Measurements from ENCODE around the gene HAO2. TPM values are rescaled to one million over a fixed set of nuclear protein-coding genes. Genes with fewer than 3 reads are reported as not detected.

Gene HAO2
- total RNA-seq, 1 experiment from 2014 or later: 0.13 TPM

DNA sequence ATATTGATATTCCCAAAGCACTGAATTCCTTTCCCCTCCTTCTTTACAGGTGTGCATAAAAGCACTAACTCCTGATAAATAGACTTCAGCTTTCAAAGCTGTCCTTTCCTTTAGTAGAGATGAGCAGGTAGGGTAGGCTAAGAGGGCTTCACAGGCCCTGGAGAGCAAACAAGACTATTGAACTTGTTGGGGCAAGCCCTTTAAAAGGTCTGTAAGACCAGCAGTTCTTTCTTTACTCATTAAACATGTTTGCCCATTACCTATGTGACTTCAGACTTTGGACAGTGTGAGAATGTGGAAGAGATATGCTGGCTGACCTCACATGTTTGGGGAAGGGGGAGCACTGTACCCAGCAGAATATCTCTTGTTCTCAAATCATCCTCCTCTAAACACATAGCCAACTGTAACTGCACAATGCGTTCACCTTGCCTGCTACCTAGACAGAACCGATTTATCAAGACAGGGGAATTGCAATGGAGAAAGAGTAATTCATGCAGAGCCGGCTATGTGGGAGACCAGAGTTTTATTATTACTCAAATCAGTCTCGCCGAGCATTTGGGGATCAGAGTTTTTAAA is 27.1 kb upstream of the HAO2 start:
- no peak overlapping the region for H3K14ac ChIP-seq (ENCODE audit: insufficient read depth, low read length)
- H4K91ac ChIP-seq (ENCODE audit: insufficient read length, low read depth, low read length): no peak overlapping the region
- H4K20me1 ChIP-seq (ENCODE audit: control insufficient read depth, insufficient read depth, insufficient read length): no peaks in the 10 kb centered on the region
- peaks cover 58 to 65% of the 10 kb centered on the region in 2 experiments for H3K4me1 Mint-ChIP-seq
- H4K5ac ChIP-seq (ENCODE audit: insufficient read length, low read depth, low read length): no peak overlapping the region
- H2BK15ac ChIP-seq (ENCODE audit: low read depth, low read length): no peak overlapping the region
- no peak overlapping the region for H2BK12ac ChIP-seq (ENCODE audit: insufficient read length, low read depth, low read length)
- H2BK5ac ChIP-seq (ENCODE audit: insufficient read length, low read length): no peak overlapping the region
- H3K4me3 Mint-ChIP-seq: peak overlapping the region in 1 of 2 experiments; percentile 36; a peak in 3 of 5 replicates
- H3K9ac ChIP-seq (ENCODE audit: extremely low read depth, insufficient read length, low read length): no peak overlapping the region
- no peaks in the 10 kb centered on the region for H3K9me3 ChIP-seq (ENCODE audit: control insufficient read depth, low read depth, low read length)
- no peak overlapping the region for H3K56ac ChIP-seq (ENCODE audit: insufficient read length, low read depth, low read length)
- peaks cover 20% of the 10 kb centered on the region for H3K4me1 ChIP-seq (ENCODE audit: insufficient read depth, low read length)
- H3K79me1 ChIP-seq (ENCODE audit: insufficient read depth, low read depth, low read length, poor library complexity, severe bottlenecking): no peaks in the 10 kb centered on the region
- H3K27me3 ChIP-seq (ENCODE audit: insufficient read depth, low read length): no peaks in the 10 kb centered on the region
- TF ChIP-seq, protein P1, sequence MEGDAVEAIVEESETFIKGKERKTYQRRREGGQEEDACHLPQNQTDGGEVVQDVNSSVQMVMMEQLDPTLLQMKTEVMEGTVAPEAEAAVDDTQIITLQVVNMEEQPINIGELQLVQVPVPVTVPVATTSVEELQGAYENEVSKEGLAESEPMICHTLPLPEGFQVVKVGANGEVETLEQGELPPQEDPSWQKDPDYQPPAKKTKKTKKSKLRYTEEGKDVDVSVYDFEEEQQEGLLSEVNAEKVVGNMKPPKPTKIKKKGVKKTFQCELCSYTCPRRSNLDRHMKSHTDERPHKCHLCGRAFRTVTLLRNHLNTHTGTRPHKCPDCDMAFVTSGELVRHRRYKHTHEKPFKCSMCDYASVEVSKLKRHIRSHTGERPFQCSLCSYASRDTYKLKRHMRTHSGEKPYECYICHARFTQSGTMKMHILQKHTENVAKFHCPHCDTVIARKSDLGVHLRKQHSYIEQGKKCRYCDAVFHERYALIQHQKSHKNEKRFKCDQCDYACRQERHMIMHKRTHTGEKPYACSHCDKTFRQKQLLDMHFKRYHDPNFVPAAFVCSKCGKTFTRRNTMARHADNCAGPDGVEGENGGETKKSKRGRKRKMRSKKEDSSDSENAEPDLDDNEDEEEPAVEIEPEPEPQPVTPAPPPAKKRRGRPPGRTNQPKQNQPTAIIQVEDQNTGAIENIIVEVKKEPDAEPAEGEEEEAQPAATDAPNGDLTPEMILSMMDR (conservative IDR thresholded peaks at IDR 0.05): no peak
- H3K4ac ChIP-seq (ENCODE audit: low read depth, low read length): no peak overlapping the region
- no peak overlapping the region for H2BK120ac ChIP-seq (ENCODE audit: low read depth, low read length, poor library complexity, severe bottlenecking)
- H2AK5ac ChIP-seq (ENCODE audit: insufficient read length, low read length): no peak overlapping the region
- no peak overlapping the region for H3K18ac ChIP-seq (ENCODE audit: insufficient read length, low read depth, low read length)
- DNase-seq: no peak
- no peak overlapping the region for H3K23ac ChIP-seq (ENCODE audit: insufficient read length, low read depth, low read length)
- H3T11ph ChIP-seq (ENCODE audit: low read length): no peak overlapping the region
- H3K4me2 ChIP-seq (ENCODE audit: insufficient read depth, insufficient read length, low read length): peak overlapping the region; percentile 2
- H3K27ac ChIP-seq (ENCODE audit: insufficient read length, low read depth, low read length): peak overlapping the region; percentile 73
- no peak overlapping the region for H2AFZ ChIP-seq (ENCODE audit: low read length)
- no peak overlapping the region for H4K8ac ChIP-seq (replicated peaks; ENCODE audit: insufficient read length, low read depth, low read length)
- peaks cover 19 to 21% of the 10 kb centered on the region in 2 experiments for H3K9me3 Mint-ChIP-seq
- H3K36me3 Mint-ChIP-seq (ENCODE audit: insufficient read depth in 1 of 3, low read depth in 3 of 3): peaks cover 14 to 23% (median 15%) of the 10 kb centered on the region in 3 experiments; a peak in 6 of 7 replicates
- H3K27me3 Mint-ChIP-seq (ENCODE audit: low read depth): peaks cover 11% of the 10 kb centered on the region
- no peaks in the 10 kb centered on the region for H3K79me2 ChIP-seq (ENCODE audit: insufficient read depth, low read length)
- no peak overlapping the region for H2BK20ac ChIP-seq (ENCODE audit: low read depth, low read length, poor library complexity, severe bottlenecking)
- peak overlapping the region; percentile 93 to 98 (median 93) for H3K27ac Mint-ChIP-seq
- no peaks in the 10 kb centered on the region for H3K23me2 ChIP-seq (ENCODE audit: insufficient read length, low read depth, low read length, poor library complexity, severe bottlenecking)
- no CpG with 5 or more reads among the region's 5 CpGs for WGBS (ENCODE audit: extremely low coverage, insufficient read length, low lambda C conversion rate)
